Measurements from ENCODE around the gene BET1L.
"Not testable (repeated sequence)": the region's sequence is repeated elsewhere in the genome, so short reads cannot be mapped to it uniquely, and the experiment has no call there.

The BET1L gene, protein sequence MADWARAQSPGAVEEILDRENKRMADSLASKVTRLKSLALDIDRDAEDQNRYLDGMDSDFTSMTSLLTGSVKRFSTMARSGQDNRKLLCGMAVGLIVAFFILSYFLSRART

DNA sequence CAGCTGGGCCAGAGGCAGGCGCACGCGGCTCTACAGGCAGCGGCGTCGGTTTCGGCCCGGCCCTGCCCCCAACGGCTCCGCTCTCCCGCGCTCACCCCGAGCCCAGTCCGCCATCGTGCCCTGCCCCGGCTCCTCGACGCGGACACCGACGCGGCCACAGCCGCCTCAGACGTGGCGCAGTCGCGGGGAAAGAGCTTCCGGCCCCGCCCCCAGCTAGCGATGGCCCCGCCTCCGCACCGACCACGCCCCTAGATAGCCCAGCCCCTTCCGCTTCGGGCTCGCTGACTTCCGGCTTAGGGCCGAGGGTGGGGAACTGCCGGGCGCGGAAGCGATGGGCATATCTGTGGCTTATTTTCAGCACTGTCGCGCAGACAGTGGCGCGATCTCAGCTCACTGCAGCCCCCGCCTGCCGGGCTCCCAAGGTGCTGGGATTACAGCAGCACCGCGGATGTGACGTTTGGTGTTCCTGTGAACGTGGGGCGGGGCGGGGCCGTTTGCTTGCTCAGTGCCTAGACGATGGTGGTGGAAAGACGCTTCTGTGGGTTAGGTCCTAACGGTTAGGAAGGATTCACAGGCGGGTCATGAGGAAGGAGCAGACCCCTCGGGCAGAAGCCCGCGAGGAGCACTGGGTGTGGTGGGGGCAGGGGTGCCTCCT, at the start of gene BET1L, which contains the start of gene RIC8A:
Gene BET1L, minus strand, starts transcription at position 192 of the 655 bp plus-strand sequence. Its CDS starts 78 bp downstream, at position 114.
Gene RIC8A, plus strand, starts transcription at position 501 of the 655 bp plus-strand sequence. CDS start 1,147 bp downstream, outside the sequence.
- DNase-seq: peak; percentile 99

GRCh38 chr11:255816-256215, 48.6 kb upstream of the BET1L start:
- no peak for DNase-seq

GRCh38 chr11:255176-255575, 48.0 kb upstream of the BET1L start:
- no peak for DNase-seq

DNA sequence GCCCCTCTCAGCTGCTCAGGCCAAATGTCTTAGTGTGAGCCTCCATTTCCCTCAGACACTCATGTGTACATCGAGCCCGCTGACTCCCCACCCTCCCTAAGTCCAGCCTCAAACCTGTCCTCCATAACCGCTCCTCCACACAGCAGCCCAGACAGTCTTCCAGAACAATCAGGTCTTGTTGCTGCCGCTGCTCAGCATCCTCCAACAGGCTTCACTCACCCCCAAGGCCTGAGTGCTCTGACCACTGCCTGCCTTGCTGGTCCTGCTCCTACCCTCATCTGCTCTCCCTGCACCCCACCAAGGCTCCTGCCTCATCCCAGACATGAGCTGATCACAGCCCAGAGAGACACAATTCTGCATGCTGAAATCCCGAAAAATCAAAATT, 46.7 kb upstream of the BET1L start:
- no peak for DNase-seq

DNA sequence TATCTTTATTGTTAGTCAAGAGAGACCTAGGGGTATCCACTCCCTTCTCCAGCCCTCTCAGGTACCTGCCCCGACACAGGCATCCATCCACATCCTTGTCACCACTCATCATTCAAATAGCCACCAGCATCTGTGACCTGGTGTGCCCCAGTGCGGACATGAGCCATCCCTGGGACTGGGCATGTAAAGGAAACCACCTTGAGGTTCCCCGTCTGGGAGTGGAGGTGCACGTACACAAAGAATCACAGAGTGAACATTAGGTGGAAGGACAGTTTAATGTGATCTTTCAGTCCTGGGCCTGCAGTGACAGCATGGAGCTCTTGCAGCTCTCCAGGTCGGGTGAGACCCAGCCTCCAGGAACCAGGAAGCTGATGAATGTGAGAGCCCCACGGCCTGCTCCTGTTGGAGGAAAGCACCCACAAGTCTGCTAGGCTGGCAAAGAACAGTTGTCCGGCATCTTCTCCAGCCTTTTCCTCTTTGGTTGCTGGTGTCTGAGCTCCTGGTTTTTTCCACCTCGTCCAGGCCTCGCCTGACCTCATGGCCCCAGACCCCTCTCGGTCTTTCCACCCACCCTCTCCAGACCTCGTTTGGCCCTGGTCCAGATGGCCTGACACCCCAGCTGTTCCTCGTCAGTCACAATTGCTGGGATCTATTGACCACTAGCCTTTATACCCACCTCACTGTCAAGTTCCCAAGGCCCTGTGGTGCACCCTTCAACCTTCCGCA, 46.1 kb upstream of the BET1L start:
- DNase-seq: no peak

DNA sequence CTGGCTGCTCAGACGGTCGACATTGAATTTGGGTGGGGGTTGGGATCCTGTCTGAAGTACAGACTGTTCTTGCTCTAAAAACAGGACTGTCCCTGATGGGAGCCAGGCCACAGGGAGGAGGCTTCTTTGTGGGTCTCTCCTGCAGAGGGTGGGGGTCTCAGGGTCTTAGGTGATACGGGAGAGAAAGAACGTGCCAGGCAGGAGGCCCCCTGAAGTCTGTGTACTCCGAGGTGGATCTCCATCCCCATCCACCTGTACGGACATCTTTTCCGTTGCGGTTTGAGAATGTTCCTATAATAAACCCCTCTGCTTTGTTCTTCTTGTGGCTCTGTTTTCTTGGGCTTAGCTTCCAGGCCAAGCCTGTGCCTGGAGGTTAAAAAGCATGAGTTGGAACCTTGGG, 45.5 kb upstream of the BET1L start:
- DNase-seq: no peak

DNA sequence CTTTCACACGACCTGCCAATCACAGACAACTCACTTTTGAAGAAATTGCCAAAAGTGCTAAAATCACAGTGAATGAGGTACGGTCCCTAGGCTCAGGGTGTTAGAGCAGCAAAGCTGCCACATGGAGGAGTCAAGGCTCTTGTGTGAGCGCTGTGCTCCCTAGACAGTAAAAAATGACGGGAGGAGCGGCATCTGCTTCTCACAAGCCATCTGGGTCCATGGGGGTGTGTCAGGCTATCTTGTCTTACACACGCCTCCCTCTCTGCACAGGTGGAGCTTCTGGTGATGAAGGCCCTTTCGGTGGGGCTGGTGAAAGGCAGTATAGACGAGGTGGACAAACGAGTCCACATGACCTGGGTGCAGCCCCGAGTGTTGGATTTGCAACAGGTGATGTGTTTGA, 44.4 kb upstream of the BET1L start:
- no peak for DNase-seq

- DNase-seq: peak; percentile 86
Observed at GRCh38 chr11:250740-251299, 43.6 kb upstream of the BET1L start.

DNA sequence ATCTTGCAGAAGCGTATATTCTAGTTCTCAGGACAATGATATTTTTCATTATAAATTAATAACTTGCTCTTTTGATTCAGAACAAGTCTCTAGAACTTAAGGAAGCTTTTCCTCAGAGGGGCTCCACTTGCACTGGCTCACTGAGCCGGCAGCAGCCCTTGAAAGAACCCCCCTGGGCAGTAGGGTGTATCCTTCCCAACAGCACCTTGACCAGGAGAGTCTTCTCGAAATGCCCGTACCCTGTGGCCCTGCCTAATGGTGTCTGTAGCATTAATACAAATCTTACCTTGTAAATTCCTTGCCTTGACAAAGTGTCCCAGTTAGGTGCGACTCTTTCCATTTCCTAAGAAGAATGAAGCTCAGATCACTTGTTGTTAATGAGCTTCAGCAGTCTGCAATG, 43.1 kb upstream of the BET1L start:
- no peak for DNase-seq

- no peak for DNase-seq
Observed at GRCh38 chr11:249062-249461, 41.9 kb upstream of the BET1L start.

DNA sequence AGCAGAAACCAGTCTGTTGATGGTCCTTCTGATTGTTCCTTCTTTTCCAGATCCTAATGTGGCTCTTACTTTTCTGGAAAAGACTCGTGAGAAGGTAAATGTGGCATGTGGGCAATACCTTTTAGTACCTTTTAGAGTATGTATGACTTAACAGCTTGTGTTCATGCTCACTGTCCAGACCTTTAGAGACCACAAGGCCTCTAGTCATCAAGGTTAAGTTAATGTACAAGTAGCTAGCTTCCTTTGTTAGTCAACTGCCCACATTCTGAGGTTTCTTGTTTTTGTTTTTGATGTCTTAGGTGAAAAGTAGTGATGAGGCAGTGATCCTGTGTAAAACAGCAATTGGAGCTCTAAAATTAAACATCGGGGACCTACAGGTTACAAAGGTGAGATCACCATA, 37.2 kb upstream of the BET1L start:
- DNase-seq: no peak

- DNase-seq: no peak
Observed at GRCh38 chr11:241634-242033, 34.4 kb upstream of the BET1L start.

DNA sequence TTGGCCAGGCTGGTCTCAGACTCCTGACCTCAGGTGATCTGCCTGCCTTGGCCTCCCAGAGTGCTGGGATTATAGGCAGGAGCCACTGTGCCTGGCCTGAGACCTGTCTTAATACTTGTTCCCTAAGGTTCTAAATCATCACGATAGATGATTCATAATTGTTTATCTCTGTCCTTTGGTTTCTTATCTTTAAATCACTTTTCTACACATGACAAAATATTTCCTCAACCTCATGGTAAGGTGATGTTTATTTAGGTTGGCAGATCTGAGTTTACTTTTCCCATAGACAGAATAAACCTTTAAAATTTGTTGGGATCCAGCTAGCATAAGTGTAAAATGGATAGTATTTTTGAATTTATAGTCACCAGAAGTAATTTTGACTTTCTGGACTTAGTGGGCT, 33.1 kb upstream of the BET1L start:
- DNase-seq: no peak

- not testable (repeated sequence) for DNase-seq
Observed at GRCh38 chr11:238346-238745, 31.1 kb upstream of the BET1L start.

GRCh38 chr11:236774-237767, 29.9 kb upstream of the BET1L start, which contains the start of gene PSMD13:
PSMD13 (plus strand) TSS chr11:236976; CDS start chr11:237050, 74 bp downstream.
- peak; percentile 90 for DNase-seq

GRCh38 chr11:235997-236773, 29.0 kb upstream of the BET1L start, which contains the start of gene SIRT3:
SIRT3 (minus strand) TSS chr11:236342; CDS start chr11:236328, 14 bp downstream.
- DNase-seq: peak; percentile 85

DNA sequence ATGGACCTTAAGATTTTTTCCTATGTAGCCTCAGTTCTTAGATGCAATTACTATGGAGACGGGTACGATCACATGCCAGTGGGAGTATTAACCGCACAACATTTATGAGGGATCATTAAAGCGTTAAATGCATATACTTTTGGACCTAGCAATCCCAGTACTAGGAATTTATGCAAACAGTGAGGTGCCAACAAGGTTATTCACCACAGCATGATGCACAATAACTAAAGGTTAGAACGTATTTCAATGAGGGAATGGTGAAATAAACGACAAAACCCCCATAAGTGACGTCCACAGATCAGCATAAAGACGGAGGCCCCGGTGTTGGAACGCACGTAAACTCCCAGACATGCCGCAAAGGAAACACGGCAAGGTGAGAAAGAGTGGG, 28.4 kb upstream of the BET1L start:
- DNase-seq: no peak

- no peak for DNase-seq
Observed at GRCh38 chr11:235180-235579, 28.0 kb upstream of the BET1L start.

DNA sequence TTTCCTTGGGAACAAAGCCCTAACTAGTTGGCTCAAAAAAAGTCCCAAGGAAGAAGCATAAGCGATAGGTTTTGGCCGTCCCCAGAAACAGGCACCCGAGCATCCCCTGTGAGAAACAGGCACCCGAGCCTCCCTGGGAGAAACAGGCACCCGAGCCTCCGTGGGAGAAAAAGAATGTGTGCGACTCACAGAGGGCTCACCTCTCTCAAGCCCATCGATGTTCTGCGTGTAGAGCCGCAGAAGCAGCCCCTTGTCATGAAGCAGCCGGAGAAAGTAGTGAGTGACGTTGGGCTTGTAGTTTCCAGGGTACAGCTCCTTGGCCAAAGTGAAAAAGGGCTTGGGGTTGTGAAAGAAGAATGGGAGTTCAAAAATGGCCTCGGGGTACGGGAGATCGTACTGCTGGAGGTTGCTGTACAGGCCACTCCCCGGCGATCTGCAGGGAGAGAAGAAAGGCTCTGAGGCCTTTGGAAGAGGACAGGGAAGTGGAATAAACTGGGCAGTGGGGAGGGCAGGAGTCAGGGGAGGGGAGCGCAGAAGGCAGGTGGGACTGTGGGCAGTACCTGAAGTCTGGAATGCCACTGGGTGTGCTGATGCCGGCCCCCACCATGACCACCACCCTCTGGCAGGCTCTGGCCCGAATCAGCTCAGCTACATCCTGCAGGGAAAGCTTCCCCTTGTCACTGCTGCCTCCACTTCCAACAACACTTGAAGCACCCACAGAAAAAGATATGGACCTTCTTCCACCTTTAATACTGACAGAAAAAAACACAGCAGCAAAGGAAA, 25.8 kb upstream of the BET1L start:
- DNase-seq: no peak

DNA sequence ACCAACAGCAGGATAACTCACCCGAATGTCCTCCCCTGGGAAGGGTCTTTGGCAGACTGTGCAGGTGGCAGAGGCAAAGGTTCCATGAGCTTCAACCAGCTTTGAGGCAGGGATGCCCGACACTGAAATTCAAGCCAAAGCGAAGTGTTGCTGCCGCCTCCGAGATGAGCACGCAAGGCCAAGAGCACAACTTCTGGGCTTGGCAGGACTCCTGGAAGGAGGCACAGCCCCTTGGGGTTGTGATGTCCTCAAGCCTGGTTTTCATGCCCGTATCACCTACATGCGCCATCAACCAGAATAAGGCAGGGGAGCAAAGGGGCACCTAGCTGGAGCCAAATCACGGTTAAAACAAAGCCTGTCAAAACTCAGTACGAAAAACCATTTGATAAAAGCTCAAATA, 23.2 kb upstream of the BET1L start:
- no peak for DNase-seq

All from activated T-cell treated with anti-CD3 and anti-CD28 coated beads, Interleukin-2, amount 50 U/mL, for 1 hour (primary cell).